Measurements from ENCODE around the gene RBM38. TPM values are rescaled to one million over a fixed set of nuclear protein-coding genes. Genes with fewer than 3 reads are reported as not detected.

Gene RBM38
- total and polyA plus RNA-seq, 9 of the 15 experiments (the other 6 are each of a cell fraction or from before 2014, with no cell fraction given): 0.28 to 82.4 (median 33.2) TPM

DNA sequence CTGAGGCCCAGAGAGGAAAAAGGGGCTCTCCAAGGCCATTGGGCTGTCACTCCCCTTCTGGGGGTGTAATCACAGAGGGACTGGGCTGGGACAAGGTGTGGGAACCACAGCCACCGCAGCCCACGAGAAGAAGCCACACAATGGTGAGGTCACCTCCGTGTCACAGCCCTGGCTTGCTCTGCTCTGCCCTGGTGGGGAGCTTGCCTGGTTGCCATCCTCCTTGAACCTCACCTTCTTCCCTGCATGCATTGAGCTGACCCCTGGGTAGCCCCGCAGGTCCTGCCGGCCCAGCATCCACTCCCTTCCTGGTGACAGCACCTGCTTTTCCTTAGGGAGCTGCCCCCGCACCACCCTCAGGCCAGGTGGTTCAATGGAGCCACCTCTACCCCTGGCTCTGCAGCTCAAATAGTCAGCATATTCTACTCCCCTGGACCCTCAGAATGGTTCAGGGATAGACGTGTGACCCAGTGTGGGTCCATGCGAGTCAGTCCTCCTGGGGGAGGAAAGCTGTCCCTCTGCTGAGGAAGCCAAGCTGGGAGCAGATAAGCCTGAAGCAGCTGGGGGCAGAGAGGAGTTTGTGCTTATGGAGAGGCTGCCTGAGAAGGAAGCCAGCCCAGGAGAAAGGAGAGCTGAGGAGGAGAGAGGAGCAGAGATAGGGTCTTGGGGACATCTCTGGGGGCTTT, 21.3 kb downstream of the RBM38 start:
- ChIA-PET CTCF (ENCODE audit: low intra/inter-chr PET ratio) (interaction anchor here (0.9 kb wide), 1 partner anchor 22 kb away, joined by 3 read pairs; no protein-coding TSS in a partner anchor), POLR2A (interaction anchor here (0.6 to 3.2 kb wide), 9 partner anchors 9 to 981 kb away, joined by 3 to 20 read pairs (median 6); no protein-coding TSS in a partner anchor)
- no peaks in the 10 kb centered on the region for H3K9me3 ChIP-seq (replicated peaks; ENCODE audit: control insufficient read depth, insufficient read depth, low read depth, low read length)
- no peak overlapping the region for H3K4me3 ChIP-seq
- ATAC-seq: peak; percentile 49
- intact Hi-C loops (cut with micrococcal nuclease) (no loop called here), in situ Hi-C loops (cut with MboI) (no loop called here)
- no TSS peak for BruUV-seq (replicated peaks)
- H3K9ac ChIP-seq (ENCODE audit: insufficient read depth in 1 of 2, low read depth in 2 of 2, low read length in 2 of 2): peak overlapping the region; percentile 6 to 70; a peak in 2 of 4 replicates
- peaks cover 4% of the 10 kb centered on the region; the same call in 2 of the 3 replicates for H3K79me2 ChIP-seq (ENCODE audit: control insufficient read depth, insufficient read depth, low read length)
- peak overlapping the region; percentile 39 for H3K4me2 ChIP-seq (ENCODE audit: insufficient read depth, low read length)
- WGBS (ENCODE audit: insufficient coverage, low coverage, missing lambda C conversion rate): 15% methylated on average over 8 of the region's 8 CpGs
- peak overlapping the region; percentile 54; the same call in 1 of the 2 replicates for H2AFZ ChIP-seq (ENCODE audit: low read depth, low read length)
- peak in 2 of 4 experiments; percentile 63 to 81 for DNase-seq (ENCODE audit: extremely low read depth in 1 of 4, low spot score in 3 of 4)
- H3K36me3 ChIP-seq (ENCODE audit: control insufficient read depth, insufficient read depth, low read length): peaks cover 25% of the 10 kb centered on the region; the same call in 2 of the 3 replicates
- FAIRE-seq: peak; percentile 87
- H3K27ac ChIP-seq (ENCODE audit: extremely low read depth, low read depth, low read length): peak overlapping the region; percentile 34; the same call in 1 of the 3 replicates
- H4K20me1 ChIP-seq (replicated peaks; ENCODE audit: control insufficient read depth, insufficient read depth, low read length): peaks cover 9% of the 10 kb centered on the region
- H3K27me3 ChIP-seq (ENCODE audit: control insufficient read depth in 2 of 2, insufficient read depth in 2 of 2, low read length in 2 of 2): no peaks in the 10 kb centered on the region
- H3K9me1 ChIP-seq (ENCODE audit: control insufficient read depth, insufficient read depth, low read length): peaks cover 3% of the 10 kb centered on the region
- peaks cover 83 to 87% of the 10 kb centered on the region in 2 experiments for H3K4me1 ChIP-seq (replicated peaks in 1 of 2; ENCODE audit: control insufficient read depth in 2 of 2, insufficient read depth in 2 of 2, low read length in 2 of 2)
- TF ChIP-seq TSC22D4 (tag; IDR thresholded peaks at IDR 0.05) (no peak), KHSRP (IDR thresholded peaks at IDR 0.05) (no peak), ZC3H8 (IDR thresholded peaks at IDR 0.05) (no peak), ZNF324 (CRISPR knock-in tag; IDR thresholded peaks at IDR 0.05) (no peak), CBFA2T3 (IDR thresholded peaks at IDR 0.05) (peak; percentile 83), ARID4B (CRISPR knock-in tag; IDR thresholded peaks at IDR 0.05) (no peak), FUS (optimal IDR thresholded peaks at IDR 0.05; ENCODE audit: low read depth, low read length) (no peak), ZNF263 (CRISPR knock-in tag; IDR thresholded peaks at IDR 0.05; ENCODE audit: borderline replicate concordance) (peak; percentile 40; the same call in 1 of the 2 replicates), TEAD4 (IDR thresholded peaks at IDR 0.05; ENCODE audit: low read length) (0 out of 2 replicates have a peak, but pooled peaks have one; percentile 48), TEAD4 (CRISPR knock-in tag; IDR thresholded peaks at IDR 0.05; ENCODE audit: borderline replicate concordance) (no peak), MAFF (IDR thresholded peaks at IDR 0.05; ENCODE audit: low read length) (no peak), NFE2L1 (tag; IDR thresholded peaks at IDR 0.05; ENCODE audit: borderline replicate concordance, low read depth) (no peak), NRF1 (conservative IDR thresholded peaks at IDR 0.05 in 1 of 2, IDR thresholded peaks at IDR 0.05 in 1 of 2) (no peak), FOXJ2 (tag; IDR thresholded peaks at IDR 0.05) (no peak), FOS (IDR thresholded peaks at IDR 0.05; ENCODE audit: extremely low read depth, insufficient read length) (no peak), PRMT5 (CRISPR knock-in tag; IDR thresholded peaks at IDR 0.05) (no peak), KAT7 (CRISPR knock-in tag; IDR thresholded peaks at IDR 0.05; ENCODE audit: borderline replicate concordance) (no peak)
- TF ChIP-seq, protein P1, sequence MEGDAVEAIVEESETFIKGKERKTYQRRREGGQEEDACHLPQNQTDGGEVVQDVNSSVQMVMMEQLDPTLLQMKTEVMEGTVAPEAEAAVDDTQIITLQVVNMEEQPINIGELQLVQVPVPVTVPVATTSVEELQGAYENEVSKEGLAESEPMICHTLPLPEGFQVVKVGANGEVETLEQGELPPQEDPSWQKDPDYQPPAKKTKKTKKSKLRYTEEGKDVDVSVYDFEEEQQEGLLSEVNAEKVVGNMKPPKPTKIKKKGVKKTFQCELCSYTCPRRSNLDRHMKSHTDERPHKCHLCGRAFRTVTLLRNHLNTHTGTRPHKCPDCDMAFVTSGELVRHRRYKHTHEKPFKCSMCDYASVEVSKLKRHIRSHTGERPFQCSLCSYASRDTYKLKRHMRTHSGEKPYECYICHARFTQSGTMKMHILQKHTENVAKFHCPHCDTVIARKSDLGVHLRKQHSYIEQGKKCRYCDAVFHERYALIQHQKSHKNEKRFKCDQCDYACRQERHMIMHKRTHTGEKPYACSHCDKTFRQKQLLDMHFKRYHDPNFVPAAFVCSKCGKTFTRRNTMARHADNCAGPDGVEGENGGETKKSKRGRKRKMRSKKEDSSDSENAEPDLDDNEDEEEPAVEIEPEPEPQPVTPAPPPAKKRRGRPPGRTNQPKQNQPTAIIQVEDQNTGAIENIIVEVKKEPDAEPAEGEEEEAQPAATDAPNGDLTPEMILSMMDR (IDR thresholded peaks at IDR 0.05 in 2 of 3, conservative IDR thresholded peaks at IDR 0.05 in 1 of 3; ENCODE audit: insufficient read depth in 2 of 3, low read depth in 1 of 3, low read length in 3 of 3): no peak
